Activated naive CD4-positive, alpha-beta T cell treated with anti-CD3 and anti-CD28 coated beads for 36 hours (primary cell): ENCODE results near the gene KRT75. TPM values are rescaled to one million over a fixed set of nuclear protein-coding genes. Genes with fewer than 3 reads are reported as not detected.

Experiments
- CTCF ChIA-PET: fragments of 350-600 bp; sonication (Branson Sonifier 250); formaldehyde crosslinking; loops from one replicate; lab custom pipeline; 2021; ENCODE audit warnings: antibody characterized with exemption; lab: Charles Lee
- DNase-seq: peaks from one replicate; pipeline ENCODE4 v3.0.0-alpha.2; 2020
- H3K27ac Mint-ChIP-seq: one replicate; pipeline ENCODE4 v1.8.0; 2021; ENCODE audit warnings: mild to moderate bottlenecking, mixed read lengths
- H3K27me3 Mint-ChIP-seq: one replicate; pipeline ENCODE4 v1.8.0; 2021; ENCODE audit warnings: low read depth, mixed read lengths
- H3K36me3 Mint-ChIP-seq: one replicate; pipeline ENCODE4 v1.8.0; 2021; ENCODE audit warnings: low read depth, mixed read lengths
- H3K4me1 Mint-ChIP-seq: one replicate; pipeline ENCODE4 v1.8.0; 2021; ENCODE audit warnings: low read depth, mixed read lengths
- H3K4me3 Mint-ChIP-seq: one replicate; pipeline ENCODE4 v1.8.0; 2021; ENCODE audit warnings: mild to moderate bottlenecking, moderate library complexity, mixed read lengths
- H3K9me3 Mint-ChIP-seq: one replicate; pipeline ENCODE4 v1.8.0; 2021; ENCODE audit warnings: mixed read lengths
- intact Hi-C: fragments of 100-400 bp; cut with micrococcal nuclease; formaldehyde crosslinking; loops from one replicate; pipeline ENCODE4 v1.15.1; 2023
- total RNA-seq, 2 experiments: library from RNA; stranded (reverse); gene quantifications; one replicate each; pipeline ENCODE4 v1.2.3, GENCODE V29; 2021

KRT75 gene
- total RNA-seq, 2 experiments from 2014 or later: not detected

- Mint-ChIP-seq H3K9me3 (no peaks in the 10 kb centered on the region), H3K4me1 (no peaks in the 10 kb centered on the region), H3K36me3 (no peaks in the 10 kb centered on the region), H3K27me3 (peaks cover 11% of the 10 kb centered on the region), H3K4me3 (no peak overlapping the region), H3K27ac (no peak overlapping the region)
- CTCF ChIA-PET: no interaction called here
- intact Hi-C loops: no loop called here
- no peak for DNase-seq
Measured at GRCh38 chr12:52438305-52439301, 4.4 kb upstream of the KRT75 start.

DNA sequence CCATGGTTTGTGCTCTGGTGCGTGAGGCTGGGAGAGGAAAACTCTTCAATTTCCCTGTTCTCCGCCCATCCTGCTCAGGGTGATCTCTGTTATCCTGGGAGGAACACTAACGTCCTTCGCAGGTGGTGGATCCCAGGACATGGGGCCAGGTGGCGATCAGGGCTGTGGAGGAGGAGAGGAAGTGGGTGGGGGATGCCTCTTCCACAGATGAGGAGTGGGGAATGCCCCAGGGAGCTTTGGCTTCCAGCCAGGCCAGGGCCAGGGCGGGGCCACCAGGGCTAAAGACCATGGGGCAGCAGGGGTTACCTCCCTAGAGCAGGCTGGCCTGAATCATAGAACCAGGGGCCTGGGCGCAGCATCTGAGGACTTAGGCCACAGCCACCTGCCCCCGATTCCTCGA is 3.3 kb upstream of the KRT75 start:
- no peaks in the 10 kb centered on the region for H3K9me3 Mint-ChIP-seq
- no peak overlapping the region for H3K4me3 Mint-ChIP-seq
- CTCF ChIA-PET: no interaction called here
- no peak for DNase-seq
- H3K27ac Mint-ChIP-seq: no peak overlapping the region
- H3K27me3 Mint-ChIP-seq: peaks cover 5% of the 10 kb centered on the region
- H3K4me1 Mint-ChIP-seq: no peaks in the 10 kb centered on the region
- no peaks in the 10 kb centered on the region for H3K36me3 Mint-ChIP-seq
- intact Hi-C loops: no loop called here

DNA sequence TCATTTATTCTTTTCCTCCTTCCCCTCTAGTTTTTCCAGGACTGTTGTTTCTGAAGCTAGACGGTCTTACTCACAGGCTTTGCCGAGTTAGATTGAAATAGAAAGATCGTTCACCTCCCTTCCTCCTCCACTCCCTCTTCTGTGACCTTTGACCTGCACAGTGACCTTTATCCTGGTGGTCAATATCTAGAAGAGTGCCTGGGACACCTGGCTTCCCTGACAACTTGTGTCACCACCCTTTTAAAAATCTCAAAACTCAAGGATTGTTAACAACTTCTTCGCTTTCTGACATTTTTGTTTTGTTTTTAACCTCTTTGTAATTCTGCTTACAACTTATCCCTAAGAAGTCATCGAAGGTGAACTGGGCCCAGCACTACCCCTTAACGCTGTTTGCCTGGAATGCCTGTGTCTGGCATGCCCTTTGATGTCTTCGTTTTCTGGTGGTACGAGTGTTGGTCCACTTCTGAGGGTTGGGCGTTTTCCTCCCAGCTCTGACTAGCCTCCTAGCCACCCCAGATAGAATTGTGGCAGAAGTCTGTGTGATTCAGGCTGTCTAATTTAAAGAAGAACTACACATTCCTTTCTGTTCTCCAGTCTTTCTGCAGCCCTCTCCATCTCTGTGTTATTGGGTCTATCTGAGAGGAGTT is 2.8 kb upstream of the KRT75 start:
- Mint-ChIP-seq H3K9me3 (no peaks in the 10 kb centered on the region), H3K4me1 (no peaks in the 10 kb centered on the region), H3K27me3 (peaks cover 4% of the 10 kb centered on the region), H3K36me3 (no peaks in the 10 kb centered on the region), H3K4me3 (no peak overlapping the region), H3K27ac (no peak overlapping the region)
- CTCF ChIA-PET: no interaction called here
- DNase-seq: no peak
- intact Hi-C loops: no loop called here

- no peak for DNase-seq
- Mint-ChIP-seq H3K27ac (no peak overlapping the region), H3K36me3 (no peaks in the 10 kb centered on the region), H3K9me3 (no peaks in the 10 kb centered on the region), H3K4me1 (no peaks in the 10 kb centered on the region), H3K4me3 (no peak overlapping the region), H3K27me3 (peaks cover 6% of the 10 kb centered on the region)
- intact Hi-C loops: no loop called here
- CTCF ChIA-PET: no interaction called here
Measured at GRCh38 chr12:52436000-52436827, 2.0 kb upstream of the KRT75 start.

DNA sequence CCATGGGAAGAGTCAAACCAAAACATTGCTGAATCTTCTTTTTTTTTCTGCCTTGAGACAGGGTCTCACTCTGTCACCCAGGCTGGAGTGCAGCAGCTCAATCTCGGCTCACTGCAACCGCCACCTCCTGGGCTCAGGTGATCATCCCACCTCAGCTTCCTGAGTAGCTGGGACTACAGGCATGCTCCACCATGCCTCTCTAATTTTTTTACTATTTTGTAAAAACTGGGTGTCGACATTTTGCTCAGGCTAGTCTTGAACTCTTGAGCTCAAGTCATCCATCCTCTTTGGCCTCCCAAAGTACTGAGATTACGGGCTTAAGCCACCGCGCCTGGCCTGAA is 1.5 kb upstream of the KRT75 start:
- Mint-ChIP-seq H3K27me3 (peaks cover 7% of the 10 kb centered on the region), H3K4me1 (no peaks in the 10 kb centered on the region), H3K9me3 (no peaks in the 10 kb centered on the region), H3K4me3 (no peak overlapping the region), H3K36me3 (no peaks in the 10 kb centered on the region), H3K27ac (no peak overlapping the region)
- intact Hi-C loops: no loop called here
- no peak for DNase-seq
- CTCF ChIA-PET: no interaction called here

GRCh38 chr12:52434760-52435530 is 774 bp upstream of the KRT75 start:
- no peak for DNase-seq
- peaks cover 7% of the 10 kb centered on the region for H3K27me3 Mint-ChIP-seq
- intact Hi-C loops: no loop called here
- H3K9me3 Mint-ChIP-seq: no peaks in the 10 kb centered on the region
- H3K27ac Mint-ChIP-seq: no peak overlapping the region
- H3K36me3 Mint-ChIP-seq: no peaks in the 10 kb centered on the region
- H3K4me1 Mint-ChIP-seq: no peaks in the 10 kb centered on the region
- CTCF ChIA-PET: no interaction called here
- no peak overlapping the region for H3K4me3 Mint-ChIP-seq

DNA sequence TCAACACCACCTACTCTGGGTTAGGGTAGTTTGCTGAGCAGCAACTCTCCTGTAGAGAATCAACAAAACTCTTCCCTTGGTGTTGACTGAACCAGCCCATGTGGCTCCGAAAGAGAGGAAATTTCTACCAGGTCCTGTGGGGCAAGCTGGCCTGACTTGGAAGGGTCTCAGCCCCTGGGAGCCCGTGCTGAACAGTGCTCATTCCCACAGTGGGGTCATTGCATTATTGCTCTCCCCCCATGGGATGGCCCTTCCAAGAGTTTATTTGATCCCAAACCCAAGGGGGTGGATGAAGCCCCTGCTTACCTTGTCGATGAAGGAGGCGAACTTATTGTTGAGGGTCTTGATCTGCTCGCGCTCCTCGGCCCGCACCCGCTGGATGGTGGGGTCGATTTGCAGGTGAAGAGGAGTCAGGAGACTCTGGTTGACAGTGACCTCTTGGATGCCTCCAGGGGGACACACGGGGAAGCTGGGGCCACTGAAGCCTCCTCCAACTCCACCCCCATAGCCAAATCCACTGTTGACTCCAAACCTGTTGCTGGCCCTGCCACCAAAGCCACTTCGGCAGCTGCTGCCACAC is 580 bp downstream of the KRT75 start:
- no peak for DNase-seq
- Mint-ChIP-seq H3K27ac (no peak overlapping the region), H3K27me3 (peaks cover 9% of the 10 kb centered on the region), H3K9me3 (no peaks in the 10 kb centered on the region), H3K4me1 (no peaks in the 10 kb centered on the region), H3K4me3 (no peak overlapping the region), H3K36me3 (no peaks in the 10 kb centered on the region)
- intact Hi-C loops: no loop called here
- CTCF ChIA-PET: no interaction called here

DNA sequence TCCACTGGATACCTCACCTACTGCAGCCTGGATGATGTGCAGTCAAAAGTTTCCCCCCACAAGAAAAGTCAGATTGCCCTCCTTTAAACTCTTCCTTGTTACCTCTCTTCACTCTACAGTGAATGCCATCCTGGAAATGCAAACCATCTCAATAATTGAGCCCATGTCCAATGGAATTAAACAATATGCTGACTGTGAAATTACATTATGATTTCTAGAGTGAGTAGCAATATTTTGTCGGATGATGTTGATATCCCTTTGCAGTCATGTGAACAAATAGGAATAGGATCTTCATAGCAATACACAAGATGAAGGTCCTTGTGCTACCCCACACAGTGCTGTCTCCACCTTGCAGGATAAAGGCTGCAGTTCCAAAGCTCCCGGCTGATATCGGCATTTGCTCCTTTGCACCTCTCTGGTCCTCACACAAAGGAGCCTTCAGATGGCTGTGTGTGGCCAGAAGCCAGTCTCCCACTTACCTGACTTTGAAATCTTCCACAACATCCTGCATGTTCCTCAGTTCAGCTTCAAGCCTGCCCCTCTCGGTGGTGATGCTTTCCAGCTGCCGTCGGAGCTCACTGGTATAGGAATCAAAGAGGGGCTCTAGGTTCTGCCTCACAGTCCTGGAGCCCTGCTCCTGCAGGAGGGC is 1.5 kb downstream of the KRT75 start:
- no peaks in the 10 kb centered on the region for H3K36me3 Mint-ChIP-seq
- no peak overlapping the region for H3K27ac Mint-ChIP-seq
- CTCF ChIA-PET: no interaction called here
- H3K4me1 Mint-ChIP-seq: no peaks in the 10 kb centered on the region
- H3K4me3 Mint-ChIP-seq: no peak overlapping the region
- peaks cover 11% of the 10 kb centered on the region for H3K27me3 Mint-ChIP-seq
- intact Hi-C loops: no loop called here
- H3K9me3 Mint-ChIP-seq: no peaks in the 10 kb centered on the region
- DNase-seq: no peak

DNA sequence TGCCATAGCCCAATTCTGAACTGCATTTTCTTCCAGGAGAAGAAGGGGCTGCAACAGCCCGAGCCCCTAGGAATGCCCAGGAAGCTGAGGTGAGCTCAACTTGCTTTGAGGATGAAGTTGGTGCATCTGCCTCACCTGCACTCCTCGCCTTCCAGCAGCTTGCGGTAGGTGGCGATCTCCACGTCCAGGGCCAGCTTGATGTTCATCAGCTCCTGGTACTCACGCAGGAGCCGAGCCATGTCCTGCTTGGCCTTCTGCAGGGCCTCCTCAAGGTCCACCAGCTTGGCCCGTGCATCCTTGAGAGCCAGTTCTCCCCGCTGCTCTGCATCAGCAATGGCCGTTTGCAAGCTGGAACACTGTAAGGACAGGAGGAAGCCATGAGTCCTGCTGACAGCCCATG is 6.0 kb downstream of the KRT75 start:
- H3K36me3 Mint-ChIP-seq: no peaks in the 10 kb centered on the region
- no peaks in the 10 kb centered on the region for H3K9me3 Mint-ChIP-seq
- H3K4me3 Mint-ChIP-seq: no peak overlapping the region
- intact Hi-C loops: no loop called here
- H3K27me3 Mint-ChIP-seq: peaks cover 10% of the 10 kb centered on the region
- CTCF ChIA-PET: interaction anchor here (0.9 to 1.0 kb wide), 2 partner anchors 19 to 54 kb away, joined by 3 read pairs; no protein-coding TSS in a partner anchor
- H3K4me1 Mint-ChIP-seq: no peaks in the 10 kb centered on the region
- H3K27ac Mint-ChIP-seq: no peak overlapping the region
- no peak for DNase-seq

DNA sequence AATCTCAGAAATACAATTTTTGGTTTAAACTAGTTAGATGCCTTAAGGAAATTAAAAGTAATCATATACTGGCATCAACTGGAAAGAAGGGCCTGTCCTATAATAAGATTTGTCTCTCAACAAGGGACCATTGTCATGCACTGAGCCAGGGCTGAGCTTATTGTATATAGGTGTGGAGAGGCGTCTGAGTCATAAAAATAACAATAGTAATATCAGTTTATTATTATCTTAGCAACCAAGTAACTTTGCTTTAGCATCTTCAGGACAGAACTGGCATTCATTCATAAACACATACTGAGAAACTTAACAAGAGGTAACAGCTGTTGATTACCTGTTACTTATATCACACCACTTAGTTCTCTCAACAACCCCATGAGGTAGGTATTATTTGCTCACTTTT is 7.1 kb downstream of the KRT75 start:
- peaks cover 10% of the 10 kb centered on the region for H3K27me3 Mint-ChIP-seq
- intact Hi-C loops: no loop called here
- CTCF ChIA-PET: interaction anchor here (0.6 to 1.0 kb wide), 2 partner anchors 53 to 441 kb away, joined by 3 read pairs; no protein-coding TSS in a partner anchor
- H3K9me3 Mint-ChIP-seq: no peaks in the 10 kb centered on the region
- no peak overlapping the region for H3K4me3 Mint-ChIP-seq
- no peaks in the 10 kb centered on the region for H3K4me1 Mint-ChIP-seq
- no peaks in the 10 kb centered on the region for H3K36me3 Mint-ChIP-seq
- H3K27ac Mint-ChIP-seq: no peak overlapping the region
- no peak for DNase-seq

- CTCF ChIA-PET: interaction anchor here (0.8 kb wide), 1 partner anchor 48 kb away, joined by 3 read pairs; the partner anchor contains the start of gene KRT6C
- Mint-ChIP-seq H3K4me3 (no peak overlapping the region), H3K27ac (no peak overlapping the region), H3K27me3 (peaks cover 6% of the 10 kb centered on the region), H3K9me3 (no peaks in the 10 kb centered on the region), H3K36me3 (no peaks in the 10 kb centered on the region), H3K4me1 (no peaks in the 10 kb centered on the region)
- intact Hi-C loops: no loop called here
- DNase-seq: no peak
Measured at GRCh38 chr12:52426034-52426433, 8.1 kb downstream of the KRT75 start.
